Heart left ventricle (tissue), 16 donors: ENCODE measurements around the gene SRF. TPM values are rescaled to one million over a fixed set of nuclear protein-coding genes. Genes with fewer than 3 reads are reported as not detected.

ENCODE experiments used
- ATAC-seq, 4 donors: fragments of 200-7000 bp; cut with Tn5 transposase; one replicate each; pipeline ENCODE4 v1.9.1; 2020 to 2022; ENCODE audit warnings: moderate library complexity in 4 of 4, mild to moderate bottlenecking in 3 of 4, moderate number of reproducible peaks in 1 of 4
- DNase-seq, 5 donors: peaks; one replicate each; pipeline ENCODE4 v3.0.0-alpha.2; 2020
- H3K27ac ChIP-seq, 12 donors: fragments of 200-600 bp; sonication (generic) in 4 of 12; one replicate each; pipeline versions ENCODE4 v1.5.0 to v1.8.0; 2016 to 2022; ENCODE audit warnings: mild to moderate bottlenecking in 2 of 12
- H3K27me3 ChIP-seq, 9 donors: fragments of 200-600 bp; sonication (generic) in 2 of 9; one replicate each; pipeline versions ENCODE4 v1.5.1 to v1.8.0; 2016 to 2022; ENCODE audit warnings: mild to moderate bottlenecking in 3 of 9
- H3K36me3 ChIP-seq, 9 donors: fragments of 200-600 bp; sonication (generic) in 2 of 9; one replicate each; pipeline versions ENCODE4 v1.5.0 to v1.8.0; 2018 to 2022; ENCODE audit warnings: mild to moderate bottlenecking in 2 of 9
- H3K4me1 ChIP-seq, 12 donors: fragments of 200-600 bp; sonication (generic) in 4 of 12; one replicate each; pipeline versions ENCODE4 v1.5.0 to v1.8.0; 2016 to 2022; ENCODE audit warnings: mild to moderate bottlenecking in 3 of 12
- H3K4me3 ChIP-seq, 12 donors: fragments of 200-600 bp; sonication (generic) in 4 of 12; one replicate each; pipeline versions ENCODE4 v1.5.0 to v1.8.0; 2017 to 2022; ENCODE audit warnings: mild to moderate bottlenecking in 9 of 12, moderate library complexity in 4 of 12
- H3K9me3 ChIP-seq, 12 donors: fragments of 200-600 bp; sonication (generic) in 4 of 12; one replicate each; pipeline versions ENCODE4 v1.5.0 to v1.8.0; 2016 to 2022; ENCODE audit warnings: mild to moderate bottlenecking in 1 of 12
- CTCF ChIP-seq, 12 donors: fragments of 200-600 bp; sonication (generic) in 4 of 12; IDR thresholded peaks; one replicate each; pipeline versions ENCODE4 v1.5.0 to v1.8.0; 2018 to 2022; ENCODE audit warnings: antibody characterized with exemption in 12 of 12, mild to moderate bottlenecking in 5 of 12
- POLR2A ChIP-seq, 2 donors: fragments of 450-650 bp; IDR thresholded peaks; one replicate each; pipeline ENCODE4 v1.6.1; 2017; ENCODE audit warnings: antibody characterized with exemption in 2 of 2, mild to moderate bottlenecking in 2 of 2, moderate library complexity in 2 of 2
- WGBS, 4 donors: extraction: QIAGEN DNeasy Blood & Tissue Kit in 2 of 4; methylation state at CpG; one replicate each; pipeline versions ENCODE4 v1.1.5 to v1.1.7; 2013 to 2018; 5-methylcytosine and 5-hydroxymethylcytosine counted together
- intact Hi-C, 10 donors: fragments of 100-400 bp; cut with DNase I; formaldehyde crosslinking; loops; one replicate each; pipeline versions ENCODE4 v1.11.1 to v1.14.2; 2022
- polyA plus RNA-seq, 2 donors: library from polyadenylated mRNA; stranded (reverse); fragments of 200-250 nt; gene quantifications; one replicate each; pipeline ENCODE4 v1.2.3, GENCODE V29; 2013
- total RNA-seq, 9 donors: library from RNA; depleted of rRNA in 2 of 9; stranded (reverse); fragments of >200 nt in 2 of 9; fragmentation: NEBNext Ultra II Directional in 3 of 9; extraction: Animal tissue kit (Norgen Biotek cat#: 25700) in 3 of 9; gene quantifications; one replicate each; pipeline versions ENCODE4 v1.1.0 to v1.2.4, GENCODE V29; 2016 to 2023
- donor health status: ischemic (EF 13 %, LVEDD 7.1; RV severe dilation, severe dysfunction).
- donor health status: healthy with polysubstance abuse.
- donor health status: DM: no; HTN: yes; CAD: no.
- donor health status: DM: no; HTN: no; CAD: no.
- donor health status: ischemic (EF 25% LVEDD 6.9; RV normal size, moderate dysfunction).
- donor health status: ischemic (EF 25% LVEDD 5.7; RV mildly dilated, moderate dysfunction).
- donor health status: healthy.
- donor health status: DM: yes; HTN: yes; CAD: no.
- donor health status: ischemic (EF 35%, LVEDD 5.7; RV mildly dilated, moderate dysfunction).
- donor health status: nonischemic (EF 11% LVEDD 7.7; RV severe dilation, severe dysfunction).
- donor health status: DM: yes; HTN: yes; CAD: no.
- donor health status: PGD.
- donor health status: ischemic (EF 29% LVEDD 5.4; RV normal size, mild dysfunction).
- donor health status: nonischemic (EF 23%, LVEDD 6.1; RV moderate dilation, normal function).

SRF gene
- total and polyA plus RNA-seq, 11 donors, result 43.5 to 94.4 (median 73.3) TPM

- TF ChIP-seq CTCF (IDR thresholded peaks at IDR 0.05) (no peak), POLR2A (IDR thresholded peaks at IDR 0.05) (no peak)
- no peaks in the 10 kb centered on the region for H3K9me3 ChIP-seq
- peaks cover 0 to 13% (median 4%) of the 10 kb centered on the region in 12 donors for H3K4me1 ChIP-seq
- intact Hi-C loops, result loop anchor here in 1 of 10 donors (10.0 kb wide), 1 partner anchor 166 kb away; no protein-coding TSS in a partner anchor
- WGBS, 4 donors, result 92 to 95% (median 93%) methylated on average over 9 to 10 of the region's 10 CpGs
- H3K4me3 ChIP-seq, result no peak overlapping the region
- no peak for ATAC-seq
- H3K36me3 ChIP-seq, result peaks cover 0 to 81% (median 72%) of the 10 kb centered on the region in 9 donors
- H3K27me3 ChIP-seq, result no peaks in the 10 kb centered on the region
- no peak for DNase-seq
- no peak overlapping the region for H3K27ac ChIP-seq
These were observed 17.4 kb downstream of the SRF start for GRCh38 chr6:43188426-43188825.

GRCh38 chr6:43189776-43190304, 18.8 kb downstream of the SRF start:
- 52 to 60% (median 57%) methylated on average over 6 of the region's 6 CpGs for WGBS, 4 donors
- peaks cover 0 to 87% (median 81%) of the 10 kb centered on the region in 9 donors for H3K36me3 ChIP-seq
- no peak for TF ChIP-seq POLR2A (IDR thresholded peaks at IDR 0.05)
- no peak for TF ChIP-seq CTCF (IDR thresholded peaks at IDR 0.05)
- no peak for DNase-seq
- H3K4me1 ChIP-seq, result peaks cover 0 to 6% (median 0%) of the 10 kb centered on the region in 12 donors
- intact Hi-C loops, result loop anchor here in 1 of 10 donors (10.0 kb wide), 1 partner anchor 165 kb away; no protein-coding TSS in a partner anchor
- H3K4me3 ChIP-seq, result no peak overlapping the region
- H3K9me3 ChIP-seq, result no peaks in the 10 kb centered on the region
- no peaks in the 10 kb centered on the region for H3K27me3 ChIP-seq
- no peak overlapping the region for H3K27ac ChIP-seq
- no peak for ATAC-seq

- H3K4me3 ChIP-seq, result no peak overlapping the region
- peaks cover 0 to 6% (median 0%) of the 10 kb centered on the region in 12 donors for H3K4me1 ChIP-seq
- H3K27ac ChIP-seq, result no peak overlapping the region
- ATAC-seq (no peak), DNase-seq (no peak)
- TF ChIP-seq POLR2A (IDR thresholded peaks at IDR 0.05) (no peak), CTCF (IDR thresholded peaks at IDR 0.05) (no peak)
- intact Hi-C loops, result no loop called here
- H3K36me3 ChIP-seq, result peaks cover 0 to 88% (median 81%) of the 10 kb centered on the region in 9 donors
- no peaks in the 10 kb centered on the region for H3K27me3 ChIP-seq
- WGBS, 4 donors, result 95 to 98% (median 96%) methylated on average over 6 to 9 of the region's 9 CpGs
- H3K9me3 ChIP-seq, result no peaks in the 10 kb centered on the region
These were observed 21.8 kb downstream of the SRF start for GRCh38 chr6:43192911-43193310.

- Histone ChIP-seq H3K27me3 (no peaks in the 10 kb centered on the region), H3K36me3 (peaks cover 0 to 88% (median 79%) of the 10 kb centered on the region in 9 donors), H3K4me1 (peaks cover 0 to 6% (median 0%) of the 10 kb centered on the region in 12 donors), H3K27ac (no peak overlapping the region), H3K9me3 (no peaks in the 10 kb centered on the region), H3K4me3 (no peak overlapping the region)
- no peak for TF ChIP-seq CTCF (IDR thresholded peaks at IDR 0.05)
- TF ChIP-seq POLR2A (IDR thresholded peaks at IDR 0.05), result no peak
- ATAC-seq, result no peak
- no peak for DNase-seq
- 88 to 96% (median 93%) methylated on average over 5 of the region's 5 CpGs for WGBS, 4 donors
- intact Hi-C loops, result no loop called here
These were observed 22.9 kb downstream of the SRF start for GRCh38 chr6:43193929-43194328.
